ENCODE data around the gene UNC5B.

DNA sequence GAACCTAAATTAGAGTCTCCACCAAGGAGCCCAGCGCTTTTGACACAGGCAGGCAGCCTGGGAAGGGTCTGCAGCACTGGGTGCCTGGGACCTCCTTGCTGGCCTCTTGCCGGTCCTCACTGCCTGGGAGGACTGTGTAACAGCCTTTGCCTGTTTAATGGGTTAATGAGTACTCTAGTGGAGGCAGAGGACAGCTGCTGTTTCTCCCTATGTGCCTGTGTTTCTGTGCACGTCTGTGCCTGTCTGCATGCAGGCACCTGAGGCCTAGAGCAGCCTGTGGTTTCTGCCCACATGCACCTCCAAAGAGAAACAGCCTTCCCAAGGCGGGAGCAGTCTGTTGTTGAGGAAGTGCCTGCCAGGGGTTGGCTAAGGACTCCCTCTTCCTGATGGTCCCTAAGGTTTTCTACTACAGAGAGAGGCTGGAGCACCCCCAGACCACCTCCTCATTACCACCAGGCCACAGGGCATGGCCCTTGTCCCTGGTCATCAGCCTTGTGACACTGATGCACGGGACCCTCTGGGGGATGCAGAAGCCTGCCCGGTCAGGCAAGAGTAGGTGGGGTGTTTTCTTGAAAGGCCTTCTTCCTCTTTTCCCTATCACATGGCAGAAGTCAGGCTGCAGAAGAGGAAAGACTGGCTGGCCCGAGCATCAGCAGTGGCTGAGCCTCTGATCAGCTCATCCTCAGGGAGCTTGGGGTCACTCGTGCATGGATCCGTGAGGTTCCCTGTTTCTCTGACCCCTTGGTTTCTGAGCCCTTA lies 120.9 kb downstream of the UNC5B start:
- TF ChIP-seq POLR2AphosphoS5 (IDR thresholded peaks at IDR 0.05; ENCODE audit: low read depth, low read length) (no peak), POLR2A (IDR thresholded peaks at IDR 0.05; ENCODE audit: low read depth, low read length) (no peak)
